H1 (cell line): ENCODE data around the gene HACD1. TPM values are rescaled to one million over a fixed set of nuclear protein-coding genes. Genes with fewer than 3 reads are reported as not detected.

ENCODE experiments used
- CTCF ChIA-PET: fragments of 300-600 bp; sonication (Branson Sonifier 250); formaldehyde crosslinking; loops from one replicate; lab custom pipeline; 2021; ENCODE audit not compliant: partially characterized antibody; lab: Charles Lee
- POLR2A ChIA-PET: fragments of 300-600 bp; sonication (Branson Sonifier 250); formaldehyde crosslinking; loops from one replicate; lab custom pipeline; 2021; ENCODE audit warnings: inconsistent platforms; ENCODE audit not compliant: partially characterized antibody; lab: Charles Lee
- DNase-seq, 2 experiments: peaks; one replicate each; pipeline versions ENCODE4 v3.0.0 to v3.0.0-alpha.2; 2010 to 2022; ENCODE audit warnings: low spot score in 2 of 2, low read depth in 1 of 2, mixed read lengths in 1 of 2
- FAIRE-seq: peaks from 2 replicates; lab custom pipeline; 2011; peaks lifted over from hg19 to GRCh38; lab: Jason Lieb, UNC
- H2AFZ ChIP-seq: 2 replicates; pipeline ENCODE4 v1.8.1; 2012; ENCODE audit warnings: low read length, inconsistent platforms
- H2AK5ac ChIP-seq: 2 replicates; pipeline ENCODE4 v1.6.1; 2013; ENCODE audit warnings: low read depth, low read length
- H2BK120ac ChIP-seq: replicated peaks from 2 replicates; pipeline ENCODE3; 2013; ENCODE audit warnings: low read depth, low read length, inconsistent platforms
- H2BK12ac ChIP-seq: 2 replicates; pipeline ENCODE4 v1.6.1; 2013; ENCODE audit warnings: low read depth, low read length
- H2BK15ac ChIP-seq: 2 replicates; pipeline ENCODE4 v1.6.1; 2013; ENCODE audit warnings: low read length
- H2BK20ac ChIP-seq: 2 replicates; pipeline ENCODE4 v1.6.1; 2013; ENCODE audit warnings: low read length
- H2BK5ac ChIP-seq: 2 replicates; pipeline ENCODE4 v1.6.1; 2013; ENCODE audit warnings: low read depth, low read length
- H3K14ac ChIP-seq: 2 replicates; pipeline ENCODE4 v1.6.1; 2013; ENCODE audit warnings: inconsistent platforms; ENCODE audit not compliant: insufficient read length
- H3K18ac ChIP-seq: 2 replicates; pipeline ENCODE4 v1.6.1; 2013; ENCODE audit warnings: low read length; ENCODE audit errors: extremely low read depth
- H3K23ac ChIP-seq: 2 replicates; pipeline ENCODE4 v1.6.1; 2013; ENCODE audit warnings: inconsistent platforms; ENCODE audit not compliant: insufficient read length
- H3K23me2 ChIP-seq: 2 replicates; pipeline ENCODE4 v1.6.1; 2013; ENCODE audit warnings: low read depth, low read length
- H3K27ac ChIP-seq: 2 replicates; pipeline ENCODE4 v1.6.1; 2011; ENCODE audit warnings: low read depth, low read length, inconsistent platforms
- H3K27me3 ChIP-seq, 4 experiments: replicated peaks in 1 of 4; 1 replicate in 1 of 4; 2 replicates in 3 of 4; pipeline versions ENCODE4 v1.6.1 to v1.8.1; 2011 to 2013; ENCODE audit warnings: low read length in 3 of 4, mild to moderate bottlenecking in 3 of 4, inconsistent platforms in 2 of 4, mixed read lengths in 2 of 4, moderate library complexity in 1 of 4; ENCODE audit not compliant: control insufficient read depth in 3 of 4, insufficient read depth in 3 of 4; ENCODE audit errors: extremely low read depth in 1 of 4
- H3K36me3 ChIP-seq, 4 experiments: 2 replicates each; pipeline versions ENCODE4 v1.6.1 to v1.8.1; 2011 to 2013; ENCODE audit warnings: mild to moderate bottlenecking in 4 of 4, low read length in 3 of 4, moderate library complexity in 2 of 4, control low read depth in 1 of 4, inconsistent platforms in 1 of 4; ENCODE audit not compliant: insufficient read depth in 4 of 4, control insufficient read depth in 2 of 4
- H3K4ac ChIP-seq: replicated peaks from 2 replicates; pipeline ENCODE3; 2013; ENCODE audit warnings: low read length, low read depth, mixed read lengths, inconsistent platforms; ENCODE audit not compliant: insufficient read length
- H3K4me1 ChIP-seq, 4 experiments: replicated peaks in 1 of 4; 1 replicate in 1 of 4; 2 replicates in 3 of 4; pipeline versions ENCODE4 v1.6.1 to v1.8.1; 2011 to 2013; ENCODE audit warnings: low read length in 3 of 4, inconsistent platforms in 2 of 4, mixed read lengths in 1 of 4; ENCODE audit not compliant: insufficient read depth in 4 of 4, control insufficient read depth in 3 of 4
- H3K4me2 ChIP-seq, 2 experiments: 2 replicates each; pipeline versions ENCODE4 v1.6.1 to v1.8.1; 2011 to 2013; ENCODE audit warnings: low read depth in 2 of 2, low read length in 2 of 2, control low read depth in 1 of 2, inconsistent platforms in 1 of 2, mild to moderate bottlenecking in 1 of 2; ENCODE audit not compliant: insufficient read depth in 1 of 2
- H3K4me3 ChIP-seq, 4 experiments: fragments of 200-600, 300-600 bp in 1 of 4; sonication (generic), shearing (Covaris generic), sonication (Bioruptor Twin) in 1 of 4; 2 replicates each; pipeline versions ENCODE4 v1.5.1 to v1.8.1; 2011 to 2016; ENCODE audit warnings: low read length in 4 of 4, low read depth in 3 of 4, control low read depth in 2 of 4, inconsistent platforms in 2 of 4, mild to moderate bottlenecking in 2 of 4, mixed read lengths in 1 of 4, moderate library complexity in 1 of 4; ENCODE audit not compliant: insufficient read depth in 2 of 4; ENCODE audit errors: extremely low read depth in 1 of 4
- H3K56ac ChIP-seq: replicated peaks from 2 replicates; pipeline ENCODE3; 2013; ENCODE audit warnings: low read depth, mild to moderate bottlenecking, mixed read lengths, low read length, inconsistent platforms; ENCODE audit not compliant: insufficient read length
- H3K79me1 ChIP-seq: 2 replicates; pipeline ENCODE4 v1.6.1; 2013; ENCODE audit warnings: low read depth, low read length, control low read depth
- H3K79me2 ChIP-seq, 2 experiments: 2 replicates each; pipeline versions ENCODE4 v1.6.1 to v1.8.1; 2012 to 2013; ENCODE audit warnings: low read length in 2 of 2, mild to moderate bottlenecking in 2 of 2, inconsistent platforms in 1 of 2; ENCODE audit not compliant: insufficient read depth in 2 of 2, control insufficient read depth in 1 of 2
- H3K9ac ChIP-seq, 4 experiments: replicated peaks in 1 of 4; 1 replicate in 1 of 4; 2 replicates in 3 of 4; pipeline versions ENCODE4 v1.6.1 to v1.8.1; 2011 to 2013; ENCODE audit warnings: low read depth in 3 of 4, low read length in 3 of 4, control low read depth in 2 of 4, mild to moderate bottlenecking in 2 of 4, moderate library complexity in 2 of 4, inconsistent platforms in 1 of 4; ENCODE audit errors: extremely low read depth in 1 of 4
- H3K9me3 ChIP-seq, 2 experiments: 2 replicates each; pipeline versions ENCODE4 v1.6.1 to v1.8.1; 2012 to 2013; ENCODE audit warnings: mild to moderate bottlenecking in 2 of 2, moderate library complexity in 2 of 2, control low read depth in 1 of 2, inconsistent platforms in 1 of 2, low read depth in 1 of 2, low read length in 1 of 2, mixed read lengths in 1 of 2; ENCODE audit not compliant: insufficient read depth in 2 of 2
- H4K20me1 ChIP-seq, 2 experiments: replicated peaks in 1 of 2; 2 replicates each; pipeline versions ENCODE3 to v1.8.1; 2011 to 2013; ENCODE audit warnings: inconsistent platforms in 2 of 2, low read length in 2 of 2, mild to moderate bottlenecking in 1 of 2; ENCODE audit not compliant: insufficient read depth in 2 of 2, control insufficient read depth in 1 of 2
- H4K5ac ChIP-seq: 2 replicates; pipeline ENCODE4 v1.6.1; 2013; ENCODE audit warnings: low read length, low read depth, mixed read lengths, inconsistent platforms; ENCODE audit not compliant: insufficient read length
- H4K8ac ChIP-seq: 2 replicates; pipeline ENCODE4 v1.8.0; 2013; ENCODE audit warnings: mild to moderate bottlenecking, moderate library complexity, low read length, inconsistent platforms; ENCODE audit not compliant: insufficient read depth; ENCODE audit errors: extremely low read depth
- H4K91ac ChIP-seq: replicated peaks from 2 replicates; pipeline ENCODE3; 2013; ENCODE audit warnings: low read length, mixed read lengths, inconsistent platforms; ENCODE audit not compliant: insufficient read length
- CBX5 ChIP-seq: fragments of 300-800, 300-1000 bp; sonication (generic); IDR thresholded peaks from 2 replicates; pipeline ENCODE4 v1.7.1; 2016; ENCODE audit warnings: antibody characterized with exemption, low read length, low read depth
- EGR1 ChIP-seq: IDR thresholded peaks from 2 replicates; pipeline ENCODE4 v1.6.1; 2011; ENCODE audit warnings: low read depth, low read length, borderline replicate concordance
- EP300 ChIP-seq, 2 experiments: IDR thresholded peaks; 1 replicate in 1 of 2; 2 replicates in 1 of 2; pipeline ENCODE4 v1.6.1; 2011 to 2012; ENCODE audit warnings: low read depth in 2 of 2, low read length in 2 of 2, mild to moderate bottlenecking in 2 of 2, borderline replicate concordance in 1 of 2, inconsistent platforms in 1 of 2, moderate library complexity in 1 of 2
- JUND ChIP-seq: IDR thresholded peaks from 2 replicates; pipeline ENCODE4 v1.6.1; 2011; ENCODE audit warnings: mild to moderate bottlenecking, improper control_type of control experiment, low read length
- KDM1A ChIP-seq: fragments of 200-600, 300-600 bp; sonication (generic); IDR thresholded peaks from 2 replicates; pipeline ENCODE4 v1.7.1; 2016; ENCODE audit warnings: mild to moderate bottlenecking, low read length, borderline replicate concordance
- POU5F1 ChIP-seq: IDR thresholded peaks from 2 replicates; pipeline ENCODE4 v1.6.1; 2011; ENCODE audit warnings: low read depth, mild to moderate bottlenecking, low read length, moderate library complexity
- RAD21 ChIP-seq, 2 experiments: IDR thresholded peaks in 1 of 2; conservative IDR thresholded peaks in 1 of 2; 2 replicates each; pipeline ENCODE4 v1.6.1; 2011; ENCODE audit warnings: low read depth in 2 of 2, low read length in 2 of 2, improper control_type of control experiment in 1 of 2, inconsistent platforms in 1 of 2, mild to moderate bottlenecking in 1 of 2, moderate library complexity in 1 of 2
- RNF2 ChIP-seq: fragments of 200-900, 300-1000 bp; sonication (generic); IDR thresholded peaks from 2 replicates; pipeline ENCODE4 v1.7.1; 2016; ENCODE audit warnings: borderline replicate concordance, low read depth, mild to moderate bottlenecking, antibody characterized with exemption, low read length; ENCODE audit not compliant: poor library complexity, severe bottlenecking; ENCODE audit errors: missing control alignments
- TAF1 ChIP-seq: IDR thresholded peaks from 2 replicates; pipeline ENCODE4 v1.6.1; 2011; ENCODE audit warnings: mild to moderate bottlenecking, low read depth, low read length
- WGBS, 2 experiments: shearing (Covaris generic) in 1 of 2; methylation state at CpG; one replicate each; pipeline versions ENCODE4 v1.1.6 to v1.1.7; 2013 to 2015; ENCODE audit warnings: low lambda C conversion rate in 2 of 2, mixed read lengths in 2 of 2, inconsistent platforms in 1 of 2, low coverage in 1 of 2, missing lambda C conversion rate in 1 of 2; ENCODE audit not compliant: insufficient replicate concordance in 2 of 2, insufficient coverage in 1 of 2, insufficient read length in 1 of 2; ENCODE audit errors: extremely low coverage in 1 of 2, missing lambda C conversion rate in 1 of 2; 5-methylcytosine and 5-hydroxymethylcytosine counted together
- polyA plus RNA-seq, 7 experiments: library from polyadenylated mRNA; depleted of rRNA in 3 of 7; stranded (reverse) in 5 of 7; unstranded in 2 of 7; fragments of >200 nt in 5 of 7; fragments of 200-250 nt in 2 of 7; gene quantifications; 1 replicate in 5 of 7; 2 replicates in 1 of 7; 4 replicates in 1 of 7; pipeline versions ENCODE4 v1.2.1 to v1.2.3, GENCODE V29; 2011 to 2013; ENCODE audit warnings: missing spikeins in 2 of 7, mixed read lengths in 2 of 7
- total RNA-seq: library from RNA; stranded (reverse); fragmentation: NEBNext Ultra II Directional; extraction: Animal tissue kit (Norgen Biotek cat#: 25700); gene quantifications from 2 replicates; pipeline ENCODE4 v1.2.1, GENCODE V29; 2021
- TF ChIP-seq, protein P1 (sequence below): IDR thresholded peaks from 2 replicates; pipeline ENCODE4 v1.6.1; 2012; ENCODE audit warnings: inconsistent platforms

Gene HACD1
- total and polyA plus RNA-seq, 2 of the 8 experiments (the other 6 are each of a cell fraction or from before 2014, with no cell fraction given) = 18.7 to 30.8 TPM

DNA sequence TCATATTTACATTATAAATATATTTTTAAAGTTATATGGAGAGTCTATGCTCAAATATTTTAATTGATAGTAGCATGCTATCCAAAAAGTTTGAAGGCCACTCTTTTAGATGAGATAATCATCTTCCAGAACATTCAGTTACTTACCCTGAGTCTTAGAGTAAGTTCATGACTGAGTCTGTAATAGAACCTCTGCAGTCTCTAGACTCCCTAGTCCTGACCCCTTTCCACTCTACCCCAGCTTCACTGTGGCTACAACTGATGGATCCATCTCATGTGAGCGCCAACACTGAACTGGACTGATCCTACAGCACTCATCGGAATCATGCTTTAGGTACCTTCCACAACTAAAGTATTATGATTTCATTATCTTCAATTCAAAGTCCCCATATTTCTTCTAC is 10.1 kb downstream of the HACD1 start:
- Histone ChIP-seq H2BK20ac (no peak overlapping the region), H3K4me3 (no peak overlapping the region), H3K36me3 (peaks cover 0 to 4% (median 0%) of the 10 kb centered on the region in 4 experiments; a peak in 1 of 8 replicates), H2BK12ac (no peak overlapping the region; the same call in 1 of the 2 replicates), H4K8ac (no peak overlapping the region), H3K9ac (no peak overlapping the region), H4K91ac (no peak overlapping the region), H3K18ac (no peak overlapping the region), H3K4ac (no peak overlapping the region), H2AK5ac (0 out of 2 replicates have a peak overlapping the region, but pooled peaks have one; percentile 53), H3K9me3 (no peaks in the 10 kb centered on the region), H3K4me2 (no peak overlapping the region), H3K79me1 (no peaks in the 10 kb centered on the region), H3K79me2 (no peaks in the 10 kb centered on the region), H3K4me1 (no peaks in the 10 kb centered on the region), H2BK5ac (no peak overlapping the region), H3K56ac (no peak overlapping the region), H2BK120ac (no peak overlapping the region), H2AFZ (no peak overlapping the region), H3K23me2 (no peaks in the 10 kb centered on the region), H4K5ac (no peak overlapping the region), H3K27ac (no peak overlapping the region), H3K14ac (no peak overlapping the region), H4K20me1 (no peaks in the 10 kb centered on the region), H3K23ac (no peak overlapping the region), H3K27me3 (no peaks in the 10 kb centered on the region), H2BK15ac (no peak overlapping the region)
- WGBS, 2 experiments = 77% methylated on average over 2 of the region's 2 CpGs; no CpG with 5 or more reads in 1 of the 2 experiments
- CTCF ChIA-PET = interaction anchor here (0.6 to 1.5 kb wide), 8 partner anchors 9 to 160 kb away, joined by 3 to 4 read pairs (median 3); no protein-coding TSS in a partner anchor
- POLR2A ChIA-PET = interaction anchor here (0.7 kb wide), 1 partner anchor 11 kb away, joined by 3 read pairs; the partner anchor contains the start of gene HACD1
- no peak for DNase-seq
- no peak for FAIRE-seq
- no peak for TF ChIP-seq EP300 (IDR thresholded peaks at IDR 0.05; ENCODE audit: borderline replicate concordance in 1 of 2, low read depth in 2 of 2, low read length in 2 of 2)
- TF ChIP-seq TAF1 = no peak
- TF ChIP-seq RNF2 = no peak
- TF ChIP-seq RAD21 (IDR thresholded peaks at IDR 0.05 in 1 of 2, conservative IDR thresholded peaks at IDR 0.05 in 1 of 2; ENCODE audit: low read depth in 2 of 2, low read length in 2 of 2) = no peak
- TF ChIP-seq CBX5 = no peak
- no peak for TF ChIP-seq POU5F1
- TF ChIP-seq KDM1A = no peak
- TF ChIP-seq EGR1 = no peak
- TF ChIP-seq JUND = no peak
- TF ChIP-seq, protein P1, sequence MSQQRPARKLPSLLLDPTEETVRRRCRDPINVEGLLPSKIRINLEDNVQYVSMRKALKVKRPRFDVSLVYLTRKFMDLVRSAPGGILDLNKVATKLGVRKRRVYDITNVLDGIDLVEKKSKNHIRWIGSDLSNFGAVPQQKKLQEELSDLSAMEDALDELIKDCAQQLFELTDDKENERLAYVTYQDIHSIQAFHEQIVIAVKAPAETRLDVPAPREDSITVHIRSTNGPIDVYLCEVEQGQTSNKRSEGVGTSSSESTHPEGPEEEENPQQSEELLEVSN = no peak
